22Rv1 (cell line): ENCODE data around the gene CAMTA1.

Experiments
- H3K27ac ChIP-seq: fragments of 450-650 bp; 2 replicates; pipeline ENCODE4 v1.5.1; 2017
- CTCF ChIP-seq: fragments of 450-650 bp; IDR thresholded peaks from 2 replicates; pipeline ENCODE4 v1.5.1; 2017; ENCODE audit warnings: mild to moderate bottlenecking
- ZFX ChIP-seq: fragments of 450-650 bp; IDR thresholded peaks from 2 replicates; pipeline ENCODE4 v1.6.1; 2017; ENCODE audit warnings: antibody characterized with exemption, borderline replicate concordance

The CAMTA1 gene

GRCh38 chr1:7520496-7520895 lies 735.2 kb downstream of the CAMTA1 start:
- TF ChIP-seq CTCF (no peak), ZFX (no peak)
- H3K27ac ChIP-seq = no peak overlapping the region

DNA sequence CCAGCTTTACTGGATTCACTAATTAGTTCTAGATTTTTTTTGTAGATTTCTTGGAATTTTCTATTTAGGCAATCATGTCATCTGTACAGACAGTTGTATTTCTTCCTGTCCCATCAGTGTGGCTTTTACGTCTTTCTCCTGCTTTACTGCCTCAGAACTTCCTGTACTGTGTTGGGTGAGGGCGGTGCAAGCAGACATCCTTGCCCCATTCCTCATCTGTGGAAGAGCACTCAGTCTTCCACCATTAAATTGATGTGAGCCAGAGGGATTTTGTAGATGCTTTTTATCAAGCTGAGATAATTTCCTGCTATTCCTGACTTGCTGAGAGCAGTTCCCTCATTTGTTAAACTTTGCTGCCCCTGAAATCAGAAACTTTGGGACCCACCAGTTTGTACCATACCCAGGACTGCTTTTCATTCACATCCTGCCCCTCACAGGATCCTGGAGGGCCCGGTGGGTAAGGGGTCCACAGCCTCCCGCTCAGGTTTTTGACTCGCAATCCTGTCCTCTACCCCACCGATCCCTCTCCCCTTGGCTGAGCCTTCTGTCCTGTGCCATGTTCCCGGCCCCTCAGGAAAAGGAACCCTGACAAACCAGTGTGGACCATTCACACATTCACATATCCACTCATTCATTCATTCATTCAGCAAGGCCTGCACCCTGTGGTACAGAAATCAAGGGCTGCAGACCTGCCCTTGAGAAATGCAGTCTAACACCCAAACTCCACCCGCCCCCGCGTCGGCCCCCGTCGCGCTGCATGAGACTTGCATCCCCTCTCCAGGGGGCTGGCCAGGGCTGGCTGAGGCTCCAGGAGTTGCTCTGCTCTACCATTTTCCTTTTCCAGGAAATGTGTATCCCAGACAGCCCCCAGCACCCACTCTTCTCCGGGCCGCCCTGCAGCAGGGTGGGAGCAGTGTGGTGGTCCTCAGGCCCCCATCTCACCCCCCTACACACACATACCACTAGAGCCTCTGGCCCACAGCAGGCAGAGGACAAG lies 739.4 kb downstream of the CAMTA1 start:
- TF ChIP-seq CTCF = no peak
- TF ChIP-seq ZFX = no peak
- H3K27ac ChIP-seq = no peak overlapping the region

GRCh38 chr1:7525338-7526063 lies 740.2 kb downstream of the CAMTA1 start:
- no peak overlapping the region for H3K27ac ChIP-seq
- TF ChIP-seq CTCF (no peak), ZFX (no peak)

DNA sequence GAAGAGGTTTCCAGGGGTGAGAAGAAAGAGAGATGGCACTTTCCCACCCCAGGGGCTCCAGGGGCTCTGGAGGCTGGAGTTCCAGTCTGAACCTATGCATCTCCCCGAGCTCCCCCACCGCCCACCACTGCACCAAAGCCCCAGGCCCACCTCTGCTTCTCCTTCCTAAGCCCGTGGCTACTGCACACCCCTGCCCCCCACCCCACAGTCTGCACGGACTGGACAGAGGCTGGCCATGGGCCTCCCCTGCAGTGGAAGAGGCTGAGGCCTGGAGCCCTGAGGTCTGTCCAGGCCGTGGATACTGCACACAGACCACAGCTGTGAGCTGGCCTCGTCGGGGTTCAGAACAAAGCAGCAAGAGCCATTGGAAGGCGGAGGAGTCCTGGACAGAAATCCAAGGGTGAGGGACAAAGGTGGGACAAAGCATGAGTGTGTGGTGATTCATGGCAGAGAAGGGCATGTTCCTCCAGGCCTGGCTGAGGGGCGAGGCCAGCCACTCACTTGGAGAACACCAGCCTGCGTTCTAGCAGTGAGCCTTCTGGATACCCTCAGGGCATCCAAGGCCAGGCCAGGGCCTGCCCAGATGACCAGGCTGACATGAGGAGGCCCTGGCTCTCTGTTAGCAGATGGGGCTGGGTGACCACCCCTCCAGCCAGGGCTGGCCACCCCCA lies 741.1 kb downstream of the CAMTA1 start:
- TF ChIP-seq CTCF = no peak
- no peak for TF ChIP-seq ZFX
- H3K27ac ChIP-seq = no peak overlapping the region

GRCh38 chr1:7526867-7527732 lies 741.8 kb downstream of the CAMTA1 start:
- TF ChIP-seq ZFX = no peak
- TF ChIP-seq CTCF = no peak
- no peak overlapping the region for H3K27ac ChIP-seq

DNA sequence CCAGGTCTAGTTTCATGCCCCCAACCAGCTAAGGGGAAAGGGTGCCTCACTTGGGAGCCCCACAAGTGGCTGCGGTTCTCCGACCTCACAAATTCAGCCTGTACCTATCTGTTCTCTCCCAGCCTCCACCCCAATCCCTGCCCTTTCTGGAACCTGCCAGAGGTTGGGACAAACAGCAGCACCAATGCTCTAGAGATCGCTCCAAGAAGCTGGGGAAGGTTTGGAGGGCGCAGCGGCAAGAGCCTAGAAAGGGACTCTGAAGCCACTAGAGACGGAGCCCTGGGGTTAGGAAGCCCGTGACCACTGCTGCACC lies 742.4 kb downstream of the CAMTA1 start:
- H3K27ac ChIP-seq = no peak overlapping the region
- TF ChIP-seq ZFX (no peak), CTCF (no peak)
